Stimulated activated CD8-positive, alpha-beta memory T cell treated with anti-CD3 and anti-CD28 coated beads, Interleukin-2, amount 100 ng/mL, for 48 hours (primary cell): ENCODE measurements around the gene LATS2.

Experiments
- DNase-seq, 2 donors: peaks; one replicate each; pipeline ENCODE4 v3.0.0-alpha.2; 2020; ENCODE audit warnings: low read depth in 2 of 2

LATS2 gene

GRCh38 chr13:20993661-20994440 lies 67.5 kb downstream of the LATS2 start:
- DNase-seq: no peak

- no peak for DNase-seq
These were observed 68.2 kb downstream of the LATS2 start for GRCh38 chr13:20993211-20993610.

- no peak for DNase-seq
These were observed 69.5 kb downstream of the LATS2 start for GRCh38 chr13:20991741-20992520.

GRCh38 chr13:20990910-20991525 lies 70.4 kb downstream of the LATS2 start:
- no peak for DNase-seq

GRCh38 chr13:20989656-20990321 lies 71.6 kb downstream of the LATS2 start:
- DNase-seq: no peak

GRCh38 chr13:20988909-20989655 lies 72.3 kb downstream of the LATS2 start:
- no peak for DNase-seq

- no peak for DNase-seq
These were observed 73.1 kb downstream of the LATS2 start for GRCh38 chr13:20988033-20988908.

GRCh38 chr13:20987599-20987998 lies 73.8 kb downstream of the LATS2 start:
- no peak for DNase-seq

GRCh38 chr13:20984879-20985278 lies 76.5 kb downstream of the LATS2 start:
- no peak for DNase-seq

GRCh38 chr13:20983386-20983785 lies 78.0 kb downstream of the LATS2 start:
- no peak for DNase-seq

GRCh38 chr13:20981370-20982095 lies 79.9 kb downstream of the LATS2 start:
- no peak for DNase-seq

GRCh38 chr13:20980899-20981298 lies 80.5 kb downstream of the LATS2 start:
- DNase-seq: no peak

- DNase-seq: no peak
These were observed 81.0 kb downstream of the LATS2 start for GRCh38 chr13:20980430-20980829.

- no peak for DNase-seq
These were observed 84.0 kb downstream of the LATS2 start for GRCh38 chr13:20977394-20977793.

GRCh38 chr13:20974981-20975585 lies 86.3 kb downstream of the LATS2 start:
- no peak for DNase-seq

GRCh38 chr13:20973886-20974425 lies 87.4 kb downstream of the LATS2 start:
- DNase-seq: no peak

- no peak for DNase-seq
These were observed 88.7 kb downstream of the LATS2 start for GRCh38 chr13:20972731-20973130.

GRCh38 chr13:20969182-20969581 lies 92.2 kb downstream of the LATS2 start:
- no peak for DNase-seq

GRCh38 chr13:20968745-20969144 lies 92.6 kb downstream of the LATS2 start:
- no peak for DNase-seq
